ENCODE data around the gene ARL6.
"Not testable (repeated sequence)": the region's sequence is repeated elsewhere in the genome, so short reads cannot be mapped to it uniquely, and the experiment has no call there.

ARL6 gene

DNA sequence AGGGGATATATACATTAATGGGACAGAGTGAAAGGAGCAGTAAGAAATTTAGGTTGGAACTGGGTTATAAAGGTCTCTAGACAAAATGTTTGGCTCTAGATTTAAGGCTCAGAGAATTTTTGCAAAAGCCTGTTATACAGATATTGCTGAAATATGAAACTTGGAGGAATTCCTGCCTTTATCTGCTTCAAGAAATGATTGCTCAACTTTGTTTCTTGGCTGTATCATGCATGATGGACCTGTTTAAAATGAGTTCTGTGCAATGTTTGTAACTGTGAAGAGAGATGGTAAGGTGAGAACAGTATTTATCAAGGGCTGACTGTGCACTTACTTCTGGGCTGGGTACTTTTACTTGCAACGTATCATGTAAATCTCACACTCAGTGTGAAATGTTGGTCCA lies 60.5 kb downstream of the ARL6 start:
- in situ Hi-C loops (cut with HindIII; ENCODE audit: low sequenced_read_pairs), result no loop called here
- TF ChIP-seq, protein P1, sequence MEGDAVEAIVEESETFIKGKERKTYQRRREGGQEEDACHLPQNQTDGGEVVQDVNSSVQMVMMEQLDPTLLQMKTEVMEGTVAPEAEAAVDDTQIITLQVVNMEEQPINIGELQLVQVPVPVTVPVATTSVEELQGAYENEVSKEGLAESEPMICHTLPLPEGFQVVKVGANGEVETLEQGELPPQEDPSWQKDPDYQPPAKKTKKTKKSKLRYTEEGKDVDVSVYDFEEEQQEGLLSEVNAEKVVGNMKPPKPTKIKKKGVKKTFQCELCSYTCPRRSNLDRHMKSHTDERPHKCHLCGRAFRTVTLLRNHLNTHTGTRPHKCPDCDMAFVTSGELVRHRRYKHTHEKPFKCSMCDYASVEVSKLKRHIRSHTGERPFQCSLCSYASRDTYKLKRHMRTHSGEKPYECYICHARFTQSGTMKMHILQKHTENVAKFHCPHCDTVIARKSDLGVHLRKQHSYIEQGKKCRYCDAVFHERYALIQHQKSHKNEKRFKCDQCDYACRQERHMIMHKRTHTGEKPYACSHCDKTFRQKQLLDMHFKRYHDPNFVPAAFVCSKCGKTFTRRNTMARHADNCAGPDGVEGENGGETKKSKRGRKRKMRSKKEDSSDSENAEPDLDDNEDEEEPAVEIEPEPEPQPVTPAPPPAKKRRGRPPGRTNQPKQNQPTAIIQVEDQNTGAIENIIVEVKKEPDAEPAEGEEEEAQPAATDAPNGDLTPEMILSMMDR (IDR thresholded peaks at IDR 0.05; ENCODE audit: low read depth, low read length, missing control alignments), result no peak

DNA sequence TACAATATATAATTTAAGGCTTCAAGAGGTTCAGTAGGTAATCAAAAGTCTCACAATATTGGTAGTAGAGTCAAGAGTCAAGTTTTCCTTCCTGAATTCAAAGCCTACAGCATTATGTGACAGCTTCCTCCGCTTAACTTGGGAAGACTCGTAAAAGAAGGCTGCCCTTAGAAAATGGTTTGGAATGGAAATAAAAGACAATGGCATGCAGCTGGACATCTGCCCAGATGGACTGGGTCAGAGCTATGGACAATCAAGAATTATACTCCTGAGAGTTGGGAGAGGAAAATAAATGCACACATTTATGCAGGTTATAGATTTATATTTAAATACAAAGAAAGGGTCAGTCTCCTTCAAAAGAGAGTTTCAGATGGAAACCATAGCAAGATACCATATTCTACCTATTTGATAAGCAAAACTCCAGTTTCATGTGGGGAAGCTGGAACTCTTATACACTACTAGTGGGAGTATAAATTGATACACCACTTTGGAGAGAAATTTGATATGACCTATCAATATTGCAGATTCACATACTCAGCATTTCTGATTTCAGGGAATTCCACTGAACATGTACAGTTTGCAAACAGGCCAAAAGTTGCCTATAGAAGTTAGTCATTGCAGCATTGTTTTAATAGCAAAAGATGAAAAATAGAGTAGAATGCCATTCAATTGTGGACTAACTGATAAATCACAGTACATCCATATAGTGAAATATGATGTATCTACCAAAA lies 63.3 kb downstream of the ARL6 start:
- no peak for DNase-seq (ENCODE audit: low read depth)
- in situ Hi-C loops (cut with HindIII; ENCODE audit: low sequenced_read_pairs), result no loop called here
- TF ChIP-seq, protein P1 (IDR thresholded peaks at IDR 0.05; ENCODE audit: low read depth, low read length, missing control alignments), result no peak
- H3K4me3 ChIP-seq (ENCODE audit: low read depth, low read length), result no peak overlapping the region

More for the DNA sequence above, 60.5 kb downstream of the ARL6 start:
- no peak for DNase-seq (ENCODE audit: low read depth)
- H3K4me3 ChIP-seq (ENCODE audit: low read depth, low read length), result no peak overlapping the region

DNA sequence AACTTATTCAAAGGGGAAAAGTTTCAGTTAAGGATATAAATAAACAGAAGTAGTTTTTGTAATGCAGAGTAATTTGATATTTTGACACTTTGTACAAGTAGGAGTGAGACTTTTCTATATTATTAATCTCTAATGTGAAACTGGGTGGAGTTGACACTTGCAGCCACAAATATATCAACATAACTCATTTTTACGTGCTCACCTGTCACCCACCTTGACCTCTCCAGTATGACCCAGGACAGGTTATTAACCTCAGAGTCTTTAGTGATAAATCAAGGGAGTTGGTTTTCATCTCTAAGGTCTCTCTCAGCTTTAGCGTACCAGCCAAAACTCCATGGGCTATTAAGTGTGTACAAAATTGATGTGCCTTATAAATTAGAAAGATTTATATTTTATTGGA lies 64.6 kb downstream of the ARL6 start:
- TF ChIP-seq, protein P1 (IDR thresholded peaks at IDR 0.05; ENCODE audit: low read depth, low read length, missing control alignments), result no peak
- no peak for DNase-seq (ENCODE audit: low read depth)
- in situ Hi-C loops (cut with HindIII; ENCODE audit: low sequenced_read_pairs), result no loop called here

DNA sequence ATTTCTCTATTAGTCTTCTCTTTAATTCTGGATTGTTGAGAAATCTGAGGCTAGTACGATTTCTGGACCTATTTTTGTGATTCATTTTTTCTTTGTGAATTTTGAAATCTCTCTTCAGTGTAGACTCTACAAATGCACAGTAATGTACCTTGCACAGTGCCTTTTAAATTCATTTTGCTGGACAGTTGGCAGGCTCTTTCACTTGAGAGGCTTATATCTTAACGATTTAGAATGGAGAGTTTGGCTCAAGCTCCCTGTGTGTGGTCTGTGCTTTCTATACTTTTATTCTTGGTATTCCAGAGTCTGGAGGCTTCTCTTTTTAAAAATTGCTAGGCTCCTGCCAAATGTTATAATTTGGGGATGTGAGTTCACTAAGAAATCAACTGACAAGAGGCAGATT lies 66.1 kb downstream of the ARL6 start:
- in situ Hi-C loops (cut with HindIII; ENCODE audit: low sequenced_read_pairs), result no loop called here
- DNase-seq (ENCODE audit: low read depth), result no peak
- TF ChIP-seq, protein P1 (IDR thresholded peaks at IDR 0.05; ENCODE audit: low read depth, low read length, missing control alignments), result no peak

More for the DNA sequence above, 64.6 kb downstream of the ARL6 start:
- H3K4me3 ChIP-seq (ENCODE audit: low read depth, low read length), result no peak overlapping the region

DNA sequence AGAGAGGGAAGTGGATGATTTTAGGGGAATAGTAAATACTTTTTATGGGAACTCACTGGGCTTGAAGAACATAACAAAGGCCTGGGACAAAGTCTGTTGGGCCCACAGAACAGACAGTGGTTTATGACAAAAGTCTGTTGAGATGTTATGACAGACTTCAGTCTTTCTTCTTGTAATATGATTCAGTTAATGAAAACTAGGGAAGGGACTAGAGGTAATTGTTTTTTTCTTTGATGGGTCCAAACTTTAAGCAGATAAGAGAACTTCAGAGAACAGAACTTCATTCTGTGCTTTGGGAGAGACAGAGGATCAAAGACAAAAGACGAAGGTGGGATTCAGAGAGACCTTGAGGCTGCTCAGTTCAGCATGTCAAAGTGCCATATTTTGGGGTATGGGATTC lies 66.6 kb downstream of the ARL6 start:
- no peak for DNase-seq (ENCODE audit: low read depth)
- H3K4me3 ChIP-seq (ENCODE audit: low read depth, low read length), result no peak overlapping the region
- TF ChIP-seq, protein P1 (IDR thresholded peaks at IDR 0.05; ENCODE audit: low read depth, low read length, missing control alignments), result no peak
- in situ Hi-C loops (cut with HindIII; ENCODE audit: low sequenced_read_pairs), result no loop called here

More for the DNA sequence above, 66.1 kb downstream of the ARL6 start:
- H3K4me3 ChIP-seq (ENCODE audit: low read depth, low read length), result no peak overlapping the region

DNA sequence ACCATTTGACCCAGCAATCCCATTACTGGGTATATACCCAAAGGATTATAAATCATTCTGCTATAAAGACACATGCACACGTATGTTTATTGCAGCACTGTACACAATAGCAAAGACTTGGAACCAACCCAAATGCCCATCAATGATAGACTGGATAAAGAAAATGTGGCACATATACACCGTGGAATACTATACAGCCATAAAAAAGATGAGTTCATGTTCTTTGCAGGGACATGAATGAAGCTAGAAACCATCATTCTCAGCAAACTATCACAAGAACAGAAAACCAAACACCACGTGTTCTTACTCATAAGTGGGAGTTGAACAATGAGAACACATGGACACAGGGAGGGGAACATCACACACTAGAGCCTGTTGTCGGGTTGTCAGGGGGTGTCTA lies 68.6 kb downstream of the ARL6 start:
- H3K4me3 ChIP-seq (ENCODE audit: low read depth, low read length); DNase-seq (ENCODE audit: low read depth); in situ Hi-C loops (cut with HindIII; ENCODE audit: low sequenced_read_pairs): not testable (repeated sequence)

DNA sequence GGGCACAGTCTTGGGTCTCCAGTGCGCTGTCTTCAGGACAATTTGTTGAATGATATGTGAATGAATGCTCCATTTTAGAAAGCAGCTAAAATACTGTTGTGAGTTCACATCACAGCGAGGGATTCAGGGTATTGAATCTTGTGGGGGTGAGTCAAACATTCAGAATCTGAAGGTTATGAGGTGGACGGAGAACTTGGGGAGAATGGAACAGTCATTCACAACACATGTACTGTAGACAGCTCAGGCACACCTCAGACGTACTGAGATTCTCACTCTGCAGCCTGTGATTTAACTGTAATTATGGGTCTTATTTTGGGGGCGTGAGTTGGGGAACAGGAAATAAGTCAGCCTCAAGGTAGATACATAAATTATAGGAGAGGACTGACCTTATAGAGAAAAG lies 71.2 kb downstream of the ARL6 start:
- TF ChIP-seq, protein P1 (IDR thresholded peaks at IDR 0.05; ENCODE audit: low read depth, low read length, missing control alignments), result no peak
- no peak overlapping the region for H3K4me3 ChIP-seq (ENCODE audit: low read depth, low read length)
- in situ Hi-C loops (cut with HindIII; ENCODE audit: low sequenced_read_pairs), result no loop called here
- DNase-seq (ENCODE audit: low read depth), result peak; percentile 24

All from astrocyte of the cerebellum (primary cell).